GM23338 (cell line): ENCODE data around the gene HCRT. TPM values are rescaled to one million over a fixed set of nuclear protein-coding genes. Genes with fewer than 3 reads are reported as not detected.

Experiments used
- ATAC-seq: fragments of 200-7000 bp; cut with Tn5 transposase; 3 replicates; pipeline ENCODE4 v1.9.1; 2020
- DNase-seq: peaks from one replicate; pipeline ENCODE4 v3.0.0-alpha.2; 2015; ENCODE audit warnings: low spot score
- H2AFZ ChIP-seq: fragments of 200-600 bp; sonication (generic); 2 replicates; pipeline ENCODE4 v1.8.0; 2016; ENCODE audit warnings: antibody characterized with exemption, mild to moderate bottlenecking, moderate library complexity
- H3F3A ChIP-seq: fragments of 200-600 bp; sonication (generic); replicated peaks from 2 replicates; pipeline ENCODE4 v1.8.0; 2017; ENCODE audit warnings: antibody characterized with exemption, mixed run types, low read depth
- H3K27ac ChIP-seq: fragments of 200-600 bp; sonication (generic); 2 replicates; pipeline ENCODE4 v1.6.1; 2016; ENCODE audit warnings: low read depth
- H3K27me3 ChIP-seq: fragments of 200-600 bp; sonication (generic); 2 replicates; pipeline ENCODE4 v1.8.0; 2016; ENCODE audit warnings: mild to moderate bottlenecking, mixed run types, moderate library complexity; ENCODE audit not compliant: insufficient read depth
- H3K36me3 ChIP-seq: fragments of 200-600 bp; sonication (generic); 2 replicates; pipeline ENCODE4 v1.8.0; 2016; ENCODE audit warnings: mild to moderate bottlenecking; ENCODE audit not compliant: insufficient read depth
- H3K4me1 ChIP-seq: fragments of 200-600 bp; sonication (generic); 2 replicates; pipeline ENCODE4 v1.8.0; 2016; ENCODE audit warnings: mild to moderate bottlenecking, moderate library complexity; ENCODE audit not compliant: insufficient read depth
- H3K4me2 ChIP-seq: fragments of 200-600 bp; sonication (generic); 2 replicates; pipeline ENCODE4 v1.7.1; 2017; ENCODE audit warnings: mixed run types
- H3K4me3 ChIP-seq: fragments of 200-600 bp; sonication (generic); 2 replicates; pipeline ENCODE4 v1.6.1; 2016; ENCODE audit warnings: mixed run types
- H3K79me2 ChIP-seq: fragments of 200-600 bp; sonication (generic); replicated peaks from 2 replicates; pipeline ENCODE4 v1.8.0; 2017; ENCODE audit warnings: mild to moderate bottlenecking; ENCODE audit not compliant: insufficient read depth
- H3K9me2 ChIP-seq: fragments of 200-600 bp; sonication (generic); 2 replicates; pipeline ENCODE4 v1.8.0; 2017; ENCODE audit not compliant: insufficient read depth
- H4K20me1 ChIP-seq: fragments of 200-600 bp; sonication (generic); replicated peaks from 2 replicates; pipeline ENCODE4 v1.8.0; 2017; ENCODE audit warnings: mild to moderate bottlenecking; ENCODE audit not compliant: insufficient read depth
- H3K27ac Mint-ChIP-seq: 2 replicates; pipeline ENCODE4 v1.8.0; 2020; ENCODE audit warnings: inconsistent platforms, mild to moderate bottlenecking, moderate library complexity, mixed read lengths
- H3K27me3 Mint-ChIP-seq: 3 replicates; pipeline ENCODE4 v1.8.0; 2022; ENCODE audit warnings: low read depth, mild to moderate bottlenecking, moderate library complexity, mixed read lengths, inconsistent platforms; ENCODE audit not compliant: insufficient read depth, poor library complexity
- H3K36me3 Mint-ChIP-seq: 3 replicates; pipeline ENCODE4 v1.8.0; 2021; ENCODE audit warnings: low read depth, mild to moderate bottlenecking, inconsistent platforms, moderate library complexity, mixed read lengths
- H3K4me1 Mint-ChIP-seq: 3 replicates; pipeline ENCODE4 v1.8.0; 2020; ENCODE audit warnings: mild to moderate bottlenecking, inconsistent platforms, mixed read lengths
- H3K4me3 Mint-ChIP-seq: 3 replicates; pipeline ENCODE4 v1.8.0; 2021; ENCODE audit warnings: moderate library complexity, mild to moderate bottlenecking, inconsistent platforms, mixed read lengths
- H3K9me3 Mint-ChIP-seq: 3 replicates; pipeline ENCODE4 v1.8.0; 2020; ENCODE audit warnings: moderate library complexity, mild to moderate bottlenecking, inconsistent platforms, mixed read lengths
- CREB1 ChIP-seq: fragments of 250-450 bp; sonication (Bioruptor Pico); IDR thresholded peaks from 2 replicates; pipeline ENCODE4 v1.5.0; 2020; ENCODE audit warnings: low read depth, mild to moderate bottlenecking, moderate library complexity
- EZH2 ChIP-seq: fragments of 200-600 bp; sonication (generic); IDR thresholded peaks from one replicate; pipeline ENCODE4 v1.8.0; 2017; ENCODE audit warnings: antibody characterized with exemption, mild to moderate bottlenecking, low read depth; ENCODE audit not compliant: unreplicated experiment
- EZH2phosphoT487 ChIP-seq: fragments of 200-600 bp; sonication (generic); IDR thresholded peaks from one replicate; pipeline ENCODE4 v1.8.1; 2018; ENCODE audit warnings: antibody characterized with exemption; ENCODE audit not compliant: unreplicated experiment
- NANOG ChIP-seq: IDR thresholded peaks from 2 replicates; pipeline ENCODE4 v1.6.1; 2016; ENCODE audit warnings: antibody characterized with exemption, borderline replicate concordance
- POLR2AphosphoS5 ChIP-seq: IDR thresholded peaks from 2 replicates; pipeline ENCODE4 v1.6.1; 2016; ENCODE audit warnings: antibody characterized with exemption, low read depth
- REST ChIP-seq: IDR thresholded peaks from one replicate; pipeline ENCODE4 v1.6.1; 2018; ENCODE audit warnings: antibody characterized with exemption; ENCODE audit not compliant: unreplicated experiment
- STAT1 ChIP-seq: IDR thresholded peaks from one replicate; pipeline ENCODE4 v1.6.1; 2016; ENCODE audit warnings: antibody characterized with exemption; ENCODE audit not compliant: unreplicated experiment
- polyA plus RNA-seq: library from polyadenylated mRNA; unstranded; fragments of >200 nt; fragmentation: Nextera tagmentation; extraction: Ambion mirVana; gene quantifications from 2 replicates; pipeline ENCODE4 v1.2.1, GENCODE V29; 2016
- total RNA-seq: library from RNA; depleted of rRNA; stranded (reverse); fragments of >200 nt; shearing (Covaris generic); gene quantifications from 2 replicates; pipeline ENCODE4 v1.2.3, GENCODE V29; 2014
- TF ChIP-seq, protein P1 (sequence below): IDR thresholded peaks from 2 replicates; pipeline ENCODE4 v1.6.1; 2016; ENCODE audit warnings: antibody characterized with exemption
- TF ChIP-seq, protein P2 (sequence below), 2 experiments: fragments of 200-600 bp in 1 of 2; sonication (generic) in 1 of 2; conservative IDR thresholded peaks; 2 replicates each; pipeline versions ENCODE4 v1.5.1 to v1.6.1; 2016 to 2017; ENCODE audit warnings: antibody characterized with exemption in 2 of 2, low read depth in 2 of 2, mild to moderate bottlenecking in 2 of 2, moderate library complexity in 1 of 2

HCRT gene
- total and polyA plus RNA-seq, 2 experiments from 2014 or later, result not detected

GRCh38 chr17:42179911-42180410, 5.3 kb downstream of the HCRT start:
- H3K36me3 ChIP-seq, result no peaks in the 10 kb centered on the region
- H3K4me1 Mint-ChIP-seq, result peaks cover 26% of the 10 kb centered on the region
- peaks cover 9% of the 10 kb centered on the region; the same call in 1 of the 2 replicates for H3K4me1 ChIP-seq
- H3K4me3 Mint-ChIP-seq, result peak overlapping the region; percentile 82
- no peaks in the 10 kb centered on the region; the same call in 2 of the 3 replicates for H3K9me3 Mint-ChIP-seq
- H3K4me2 ChIP-seq, result peak overlapping the region; percentile 96
- no peak overlapping the region for H3K27ac Mint-ChIP-seq
- no peak overlapping the region for H3K27ac ChIP-seq
- H4K20me1 ChIP-seq, result peaks cover 4% of the 10 kb centered on the region; the same call in 1 of the 2 replicates
- ATAC-seq, result peak; percentile 55
- H3K36me3 Mint-ChIP-seq, result no peaks in the 10 kb centered on the region
- peaks cover 47% of the 10 kb centered on the region for H3K27me3 Mint-ChIP-seq
- peaks cover 37% of the 10 kb centered on the region for H3K27me3 ChIP-seq
- peak overlapping the region; percentile 91 for H2AFZ ChIP-seq
- peak; percentile 94 for TF ChIP-seq REST
- 0 out of 2 replicates have a peak, but pooled peaks have one; percentile 34 for TF ChIP-seq CREB1
- TF ChIP-seq STAT1, result no peak
- no peaks in the 10 kb centered on the region for H3K9me2 ChIP-seq
- H3K4me3 ChIP-seq, result peak overlapping the region; percentile 84
- H3F3A ChIP-seq, result peaks cover 14% of the 10 kb centered on the region
- H3K79me2 ChIP-seq, result no peaks in the 10 kb centered on the region
- peak; percentile 91 for DNase-seq

- Histone ChIP-seq H3K27me3 (peaks cover 31% of the 10 kb centered on the region), H3K4me3 (no peak overlapping the region; the same call in 1 of the 2 replicates), H3K4me2 (no peak overlapping the region), H3K9me2 (no peaks in the 10 kb centered on the region), H3K27ac (no peak overlapping the region), H3K36me3 (no peaks in the 10 kb centered on the region), H4K20me1 (peaks cover 4% of the 10 kb centered on the region; the same call in 1 of the 2 replicates), H3K4me1 (peaks cover 3% of the 10 kb centered on the region; the same call in 1 of the 2 replicates), H3K79me2 (no peaks in the 10 kb centered on the region), H3F3A (peaks cover 11% of the 10 kb centered on the region), H2AFZ (no peak overlapping the region)
- DNase-seq (no peak), ATAC-seq (no peak)
- no peak overlapping the region for H3K27ac Mint-ChIP-seq
- H3K36me3 Mint-ChIP-seq, result no peaks in the 10 kb centered on the region
- peak overlapping the region; percentile 82; the same call in 1 of the 3 replicates for H3K4me3 Mint-ChIP-seq
- H3K27me3 Mint-ChIP-seq, result peaks cover 41% of the 10 kb centered on the region
- peaks cover 21% of the 10 kb centered on the region for H3K4me1 Mint-ChIP-seq
- H3K9me3 Mint-ChIP-seq, result no peaks in the 10 kb centered on the region; the same call in 2 of the 3 replicates
- TF ChIP-seq, protein P1, sequence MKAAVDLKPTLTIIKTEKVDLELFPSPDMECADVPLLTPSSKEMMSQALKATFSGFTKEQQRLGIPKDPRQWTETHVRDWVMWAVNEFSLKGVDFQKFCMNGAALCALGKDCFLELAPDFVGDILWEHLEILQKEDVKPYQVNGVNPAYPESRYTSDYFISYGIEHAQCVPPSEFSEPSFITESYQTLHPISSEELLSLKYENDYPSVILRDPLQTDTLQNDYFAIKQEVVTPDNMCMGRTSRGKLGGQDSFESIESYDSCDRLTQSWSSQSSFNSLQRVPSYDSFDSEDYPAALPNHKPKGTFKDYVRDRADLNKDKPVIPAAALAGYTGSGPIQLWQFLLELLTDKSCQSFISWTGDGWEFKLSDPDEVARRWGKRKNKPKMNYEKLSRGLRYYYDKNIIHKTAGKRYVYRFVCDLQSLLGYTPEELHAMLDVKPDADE, result no peak
- TF ChIP-seq CREB1 (no peak), EZH2phosphoT487 (no peak), NANOG (no peak), STAT1 (no peak), REST (no peak), POLR2AphosphoS5 (no peak), EZH2 (no peak)
- TF ChIP-seq, protein P2, sequence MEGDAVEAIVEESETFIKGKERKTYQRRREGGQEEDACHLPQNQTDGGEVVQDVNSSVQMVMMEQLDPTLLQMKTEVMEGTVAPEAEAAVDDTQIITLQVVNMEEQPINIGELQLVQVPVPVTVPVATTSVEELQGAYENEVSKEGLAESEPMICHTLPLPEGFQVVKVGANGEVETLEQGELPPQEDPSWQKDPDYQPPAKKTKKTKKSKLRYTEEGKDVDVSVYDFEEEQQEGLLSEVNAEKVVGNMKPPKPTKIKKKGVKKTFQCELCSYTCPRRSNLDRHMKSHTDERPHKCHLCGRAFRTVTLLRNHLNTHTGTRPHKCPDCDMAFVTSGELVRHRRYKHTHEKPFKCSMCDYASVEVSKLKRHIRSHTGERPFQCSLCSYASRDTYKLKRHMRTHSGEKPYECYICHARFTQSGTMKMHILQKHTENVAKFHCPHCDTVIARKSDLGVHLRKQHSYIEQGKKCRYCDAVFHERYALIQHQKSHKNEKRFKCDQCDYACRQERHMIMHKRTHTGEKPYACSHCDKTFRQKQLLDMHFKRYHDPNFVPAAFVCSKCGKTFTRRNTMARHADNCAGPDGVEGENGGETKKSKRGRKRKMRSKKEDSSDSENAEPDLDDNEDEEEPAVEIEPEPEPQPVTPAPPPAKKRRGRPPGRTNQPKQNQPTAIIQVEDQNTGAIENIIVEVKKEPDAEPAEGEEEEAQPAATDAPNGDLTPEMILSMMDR (conservative IDR thresholded peaks at IDR 0.05; ENCODE audit: low read depth in 2 of 2), result no peak
Measured at GRCh38 chr17:42179335-42179734, 5.9 kb downstream of the HCRT start.
